Measurements from ENCODE around the gene MED1.

MED1 gene

GRCh38 chr17:39357986-39358385 is 93.1 kb downstream of the MED1 start:
- DNase-seq, result no peak

GRCh38 chr17:39357488-39357887 is 93.6 kb downstream of the MED1 start:
- DNase-seq, result no peak

All from activated effector memory CD4-positive, alpha-beta T cell treated with anti-CD3 and anti-CD28 coated beads, Interleukin-2, amount 50 U/mL, for 16 hours (primary cell).